ENCODE results near the gene FAM240A. TPM values are rescaled to one million over a fixed set of nuclear protein-coding genes. Genes with fewer than 3 reads are reported as not detected.

The FAM240A gene
- total and polyA plus RNA-seq, 2 donors from 2014 or later: 0.44 TPM; not detected in 1

GRCh38 chr3:46599590-46599989, 12.7 kb upstream of the FAM240A start:
- FAIRE-seq: no peak
- intact Hi-C loops (cut with DNase I): no loop called here

GRCh38 chr3:46603446-46604046, 8.8 kb upstream of the FAM240A start:
- Histone ChIP-seq H3K9me3 (ENCODE audit: control insufficient read depth in 2 of 3, insufficient read depth in 1 of 3, low read length in 3 of 3) (no peaks in the 10 kb centered on the region), H3K4me3 (ENCODE audit: low read length in 3 of 3) (no peak overlapping the region), H3K4me1 (ENCODE audit: control insufficient read depth in 2 of 3, insufficient read depth in 2 of 3, low read depth in 1 of 3, low read length in 3 of 3) (no peaks in the 10 kb centered on the region), H3K9ac (ENCODE audit: low read length in 3 of 3) (no peak overlapping the region), H3K27me3 (ENCODE audit: control insufficient read depth, insufficient read depth, low read length) (no peaks in the 10 kb centered on the region), H3K36me3 (ENCODE audit: control insufficient read depth in 2 of 3, insufficient read depth in 3 of 3, low read length in 3 of 3) (no peaks in the 10 kb centered on the region), H3K27ac (ENCODE audit: low read depth in 2 of 2, low read length in 2 of 2) (no peak overlapping the region)
- intact Hi-C loops (cut with DNase I): no loop called here
- no peak for FAIRE-seq
- no peak for DNase-seq
- no peak for TF ChIP-seq CTCF (IDR thresholded peaks at IDR 0.05; ENCODE audit: borderline replicate concordance, extremely low read depth, insufficient read depth)

More at GRCh38 chr3:46599590-46599989, 12.7 kb upstream of the FAM240A start:
- H3K4me1 ChIP-seq (ENCODE audit: control insufficient read depth in 2 of 3, insufficient read depth in 2 of 3, low read depth in 1 of 3, low read length in 3 of 3): no peaks in the 10 kb centered on the region
- no peaks in the 10 kb centered on the region for H3K27me3 ChIP-seq (ENCODE audit: control insufficient read depth, insufficient read depth, low read length)
- H3K27ac ChIP-seq (ENCODE audit: low read depth in 2 of 2, low read length in 2 of 2): no peak overlapping the region
- no peak for TF ChIP-seq CTCF (IDR thresholded peaks at IDR 0.05; ENCODE audit: borderline replicate concordance, extremely low read depth, insufficient read depth)
- DNase-seq: no peak
- H3K9me3 ChIP-seq (ENCODE audit: control insufficient read depth in 2 of 3, insufficient read depth in 1 of 3, low read length in 3 of 3): no peaks in the 10 kb centered on the region
- no peak overlapping the region for H3K9ac ChIP-seq (ENCODE audit: low read length in 3 of 3)
- no peak overlapping the region for H3K4me3 ChIP-seq (ENCODE audit: low read length in 3 of 3)
- no peaks in the 10 kb centered on the region for H3K36me3 ChIP-seq (ENCODE audit: control insufficient read depth in 2 of 3, insufficient read depth in 3 of 3, low read length in 3 of 3)

GRCh38 chr3:46604127-46604526, 8.2 kb upstream of the FAM240A start:
- peaks cover 0 to under 1% (median 0%) of the 10 kb centered on the region in 3 donors for H3K4me1 ChIP-seq (ENCODE audit: control insufficient read depth in 2 of 3, insufficient read depth in 2 of 3, low read depth in 1 of 3, low read length in 3 of 3)
- no peaks in the 10 kb centered on the region for H3K9me3 ChIP-seq (ENCODE audit: control insufficient read depth in 2 of 3, insufficient read depth in 1 of 3, low read length in 3 of 3)
- H3K27ac ChIP-seq (ENCODE audit: low read depth in 2 of 2, low read length in 2 of 2): no peak overlapping the region
- FAIRE-seq (no peak), DNase-seq (no peak)
- H3K4me3 ChIP-seq (ENCODE audit: low read length in 3 of 3): no peak overlapping the region
- no peak overlapping the region for H3K9ac ChIP-seq (ENCODE audit: low read length in 3 of 3)
- no peaks in the 10 kb centered on the region for H3K36me3 ChIP-seq (ENCODE audit: control insufficient read depth in 2 of 3, insufficient read depth in 3 of 3, low read length in 3 of 3)
- H3K27me3 ChIP-seq (ENCODE audit: control insufficient read depth, insufficient read depth, low read length): no peaks in the 10 kb centered on the region
- intact Hi-C loops (cut with DNase I): no loop called here
- TF ChIP-seq CTCF (IDR thresholded peaks at IDR 0.05; ENCODE audit: borderline replicate concordance, extremely low read depth, insufficient read depth): no peak

- no peak for FAIRE-seq
These were observed 4.7 kb upstream of the FAM240A start for GRCh38 chr3:46607603-46608028.

More at GRCh38 chr3:46607603-46608028, 4.7 kb upstream of the FAM240A start:
- no peak overlapping the region for H3K4me3 ChIP-seq (ENCODE audit: low read length in 3 of 3)
- TF ChIP-seq CTCF (IDR thresholded peaks at IDR 0.05; ENCODE audit: borderline replicate concordance, extremely low read depth, insufficient read depth): no peak
- H3K9ac ChIP-seq (ENCODE audit: low read length in 3 of 3): no peak overlapping the region
- H3K4me1 ChIP-seq (ENCODE audit: control insufficient read depth in 2 of 3, insufficient read depth in 2 of 3, low read depth in 1 of 3, low read length in 3 of 3): peaks cover 0 to 7% (median 0%) of the 10 kb centered on the region in 3 donors
- H3K9me3 ChIP-seq (ENCODE audit: control insufficient read depth in 2 of 3, insufficient read depth in 1 of 3, low read length in 3 of 3): no peaks in the 10 kb centered on the region
- no peaks in the 10 kb centered on the region for H3K27me3 ChIP-seq (ENCODE audit: control insufficient read depth, insufficient read depth, low read length)
- no peaks in the 10 kb centered on the region for H3K36me3 ChIP-seq (ENCODE audit: control insufficient read depth in 2 of 3, insufficient read depth in 3 of 3, low read length in 3 of 3)
- no peak for DNase-seq
- H3K27ac ChIP-seq (ENCODE audit: low read depth in 2 of 2, low read length in 2 of 2): no peak overlapping the region
- intact Hi-C loops (cut with DNase I): no loop called here
